Measurements from ENCODE around the gene DDX28.

Gene DDX28

GRCh38 chr16:67993207-67994039, 29.6 kb downstream of the DDX28 start:
- Mint-ChIP-seq H3K36me3 (ENCODE audit: low read depth) (no peaks in the 10 kb centered on the region), H3K4me1 (peaks cover 44% of the 10 kb centered on the region), H3K27me3 (no peaks in the 10 kb centered on the region), H3K27ac (peak overlapping the region; percentile 89), H3K4me3 (peak overlapping the region; percentile 66), H3K9me3 (no peaks in the 10 kb centered on the region)
- ATAC-seq: peak; percentile 86
- DNase-seq: peak; percentile 90

DNA sequence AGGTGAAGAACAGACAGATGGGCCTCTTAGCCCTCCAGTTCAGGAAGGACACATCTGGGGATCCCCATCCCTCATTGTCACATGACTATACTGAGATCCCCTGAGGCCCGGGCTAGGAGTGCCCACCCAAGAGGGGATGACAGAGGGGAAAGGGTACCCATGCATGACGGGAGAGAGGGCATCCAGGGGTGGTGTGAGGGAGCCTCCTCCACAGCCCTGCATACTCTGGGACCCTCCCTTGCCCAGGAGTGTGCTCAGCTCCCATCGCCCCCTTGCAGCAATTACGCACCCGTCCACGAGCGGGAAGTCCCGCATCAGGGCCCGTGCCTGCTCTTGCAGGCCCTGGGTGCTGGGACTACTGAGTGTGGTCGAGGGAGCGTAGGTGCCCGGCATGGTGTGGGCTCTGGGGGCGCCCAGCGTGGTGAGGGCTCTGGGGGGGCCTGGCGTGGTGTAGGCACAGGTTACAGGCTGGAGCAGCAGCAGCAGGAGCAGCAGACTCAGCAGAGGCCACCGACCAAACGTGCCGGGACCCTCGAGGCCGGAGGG, 30.3 kb downstream of the DDX28 start:
- ATAC-seq (no peak), DNase-seq (no peak)
- Mint-ChIP-seq H3K4me1 (peaks cover 41% of the 10 kb centered on the region), H3K36me3 (ENCODE audit: low read depth) (no peaks in the 10 kb centered on the region), H3K9me3 (no peaks in the 10 kb centered on the region), H3K27me3 (no peaks in the 10 kb centered on the region), H3K4me3 (no peak overlapping the region), H3K27ac (no peak overlapping the region)

GRCh38 chr16:67990018-67990386, 33.0 kb downstream of the DDX28 start:
- Mint-ChIP-seq H3K4me1 (peaks cover 25% of the 10 kb centered on the region), H3K4me3 (no peak overlapping the region), H3K36me3 (ENCODE audit: low read depth) (no peaks in the 10 kb centered on the region), H3K9me3 (no peaks in the 10 kb centered on the region), H3K27me3 (no peaks in the 10 kb centered on the region), H3K27ac (peak overlapping the region; percentile 1)
- DNase-seq (no peak), ATAC-seq (no peak)

DNA sequence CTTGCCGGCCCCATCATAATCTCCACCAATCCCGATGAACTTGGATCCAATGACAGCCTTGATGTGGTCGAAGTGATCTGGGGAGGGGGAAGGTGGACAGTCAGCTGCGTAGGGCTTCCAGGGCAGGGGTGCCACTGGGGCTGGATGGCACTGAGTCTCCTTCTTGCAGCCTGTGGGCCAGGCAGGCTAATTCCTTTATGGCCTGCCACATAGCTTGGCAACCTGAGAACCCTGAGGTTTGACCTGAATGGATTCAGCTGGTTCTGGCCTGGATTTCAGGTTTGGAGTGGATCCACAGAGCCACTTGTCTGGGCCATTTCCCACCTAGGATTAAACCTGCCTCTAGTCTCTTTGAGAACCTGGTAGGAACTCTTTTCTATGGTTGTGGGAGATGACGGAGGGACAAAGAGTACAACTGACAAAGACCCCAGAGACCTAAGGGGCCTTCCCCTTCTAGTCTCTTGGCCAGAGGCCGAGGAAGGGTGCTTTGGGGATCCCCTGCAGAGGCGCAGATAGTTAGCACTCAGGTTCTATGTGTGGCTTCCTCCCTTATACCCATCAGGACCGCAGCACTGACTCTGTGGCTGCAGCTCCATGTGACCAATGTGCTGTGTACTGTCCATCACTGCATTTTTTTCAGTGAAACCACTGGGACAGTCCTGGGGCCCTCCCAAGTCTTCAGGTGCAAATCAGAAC, 33.6 kb downstream of the DDX28 start:
- Mint-ChIP-seq H3K9me3 (no peaks in the 10 kb centered on the region), H3K36me3 (ENCODE audit: low read depth) (no peaks in the 10 kb centered on the region), H3K27me3 (no peaks in the 10 kb centered on the region), H3K4me3 (no peak overlapping the region), H3K27ac (no peak overlapping the region), H3K4me1 (peaks cover 27% of the 10 kb centered on the region)
- no peak for ATAC-seq
- no peak for DNase-seq

DNA sequence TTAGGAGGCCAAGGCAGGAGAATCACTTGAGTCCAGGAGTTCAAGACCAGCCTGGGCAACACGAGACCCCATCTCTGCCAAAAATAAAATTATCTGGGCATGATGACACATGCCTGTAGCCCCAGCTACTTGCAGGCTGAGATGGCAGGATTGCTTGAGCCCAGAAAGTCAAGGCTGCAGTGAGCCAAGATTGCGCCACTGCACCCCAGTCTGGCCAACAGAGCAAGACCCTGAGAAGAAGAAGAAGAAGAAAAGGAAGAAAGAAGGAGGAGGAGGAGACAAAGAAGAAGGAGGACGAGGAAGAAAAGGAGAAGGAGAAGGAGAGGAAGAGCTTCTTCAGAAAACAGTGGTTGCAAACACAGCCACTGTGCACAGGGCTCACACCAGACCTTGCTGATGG, 34.4 kb downstream of the DDX28 start:
- H3K27ac Mint-ChIP-seq: peak overlapping the region; percentile 74
- peaks cover 30% of the 10 kb centered on the region for H3K4me1 Mint-ChIP-seq
- H3K36me3 Mint-ChIP-seq (ENCODE audit: low read depth): no peaks in the 10 kb centered on the region
- no peak overlapping the region for H3K4me3 Mint-ChIP-seq
- no peak for DNase-seq
- ATAC-seq: no peak
- H3K9me3 Mint-ChIP-seq: no peaks in the 10 kb centered on the region
- H3K27me3 Mint-ChIP-seq: no peaks in the 10 kb centered on the region

DNA sequence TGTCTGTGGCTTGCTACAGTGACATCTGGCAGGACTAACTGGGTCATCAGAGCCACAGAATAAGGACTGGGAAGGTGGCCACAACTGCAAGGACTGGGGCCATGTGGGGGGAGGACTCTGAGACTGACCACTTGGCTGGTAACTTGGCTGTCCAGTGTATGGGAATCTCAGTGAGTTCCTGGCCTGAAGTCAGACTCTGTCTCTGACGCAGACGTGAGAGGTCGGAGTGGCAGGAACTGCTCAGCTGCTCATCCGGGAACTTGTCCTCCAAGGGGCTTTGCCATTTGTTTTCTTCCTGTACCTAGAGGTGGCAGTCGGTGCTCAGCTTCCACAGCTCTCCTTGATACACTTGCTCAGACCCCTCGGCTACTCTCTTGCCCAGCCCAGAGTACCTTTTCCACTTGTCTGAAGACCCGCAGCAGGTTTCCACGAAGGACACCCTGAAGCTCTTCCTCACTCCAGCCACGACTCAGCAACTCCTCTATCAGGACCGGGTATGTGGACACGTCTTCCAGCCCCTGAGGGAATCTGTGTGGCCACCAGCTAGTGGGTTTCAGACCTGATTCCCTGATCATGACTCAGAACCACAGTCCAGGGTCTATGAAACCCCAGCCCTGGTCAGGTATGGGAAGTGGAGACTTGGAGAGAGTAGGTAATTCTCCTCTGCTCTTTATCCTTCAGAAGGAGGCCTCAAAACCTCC, 35.4 kb downstream of the DDX28 start:
- Mint-ChIP-seq H3K4me1 (peaks cover 30% of the 10 kb centered on the region), H3K27me3 (no peaks in the 10 kb centered on the region), H3K9me3 (no peaks in the 10 kb centered on the region), H3K4me3 (no peak overlapping the region), H3K27ac (no peak overlapping the region), H3K36me3 (ENCODE audit: low read depth) (no peaks in the 10 kb centered on the region)
- no peak for ATAC-seq
- no peak for DNase-seq

- no peak for DNase-seq
- Mint-ChIP-seq H3K27ac (no peak overlapping the region), H3K9me3 (no peaks in the 10 kb centered on the region), H3K4me3 (no peak overlapping the region), H3K36me3 (ENCODE audit: low read depth) (no peaks in the 10 kb centered on the region), H3K4me1 (peaks cover 26% of the 10 kb centered on the region), H3K27me3 (no peaks in the 10 kb centered on the region)
- no peak for ATAC-seq
Observed at GRCh38 chr16:67986949-67987348, 36.1 kb downstream of the DDX28 start.

DNA sequence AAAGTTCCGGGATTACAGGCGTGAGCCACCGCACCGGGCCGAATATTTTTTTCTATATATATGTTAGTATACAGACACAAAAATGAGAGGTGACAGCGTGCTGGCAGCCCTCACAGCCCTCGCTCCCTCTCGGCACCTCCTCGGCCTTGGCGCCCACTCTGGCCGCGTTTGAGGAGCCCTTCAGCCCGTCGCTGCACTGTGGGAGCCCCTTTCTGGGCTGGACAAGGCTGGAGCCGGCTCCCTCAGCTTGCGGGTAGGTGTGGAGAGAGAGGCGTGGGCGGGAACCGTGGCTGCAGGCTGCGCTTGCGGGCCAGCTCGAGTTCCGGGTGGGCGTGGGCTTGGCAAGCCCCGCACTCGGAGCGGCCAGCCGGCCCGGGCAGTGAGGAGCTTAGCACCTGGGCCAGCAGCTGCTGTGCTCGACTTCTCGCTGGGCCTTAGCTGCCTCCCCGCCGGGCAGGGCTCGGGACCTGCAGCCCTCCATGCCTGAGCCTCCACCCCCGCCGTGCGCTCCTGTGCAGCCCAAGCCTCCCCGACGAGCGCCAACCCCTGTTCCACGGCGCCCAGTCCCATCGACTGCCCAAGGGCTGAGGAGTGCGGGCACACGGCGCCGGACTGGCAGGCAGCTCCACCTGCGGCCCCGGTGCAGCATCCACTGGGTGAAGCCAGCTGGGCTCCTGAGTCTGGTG, 40.9 kb downstream of the DDX28 start:
- no peak overlapping the region for H3K4me3 Mint-ChIP-seq
- no peaks in the 10 kb centered on the region for H3K27me3 Mint-ChIP-seq
- H3K36me3 Mint-ChIP-seq (ENCODE audit: low read depth): no peaks in the 10 kb centered on the region
- no peak overlapping the region for H3K27ac Mint-ChIP-seq
- ATAC-seq (no peak), DNase-seq (no peak)
- H3K4me1 Mint-ChIP-seq: peaks cover 28% of the 10 kb centered on the region
- H3K9me3 Mint-ChIP-seq: no peaks in the 10 kb centered on the region

- Mint-ChIP-seq H3K9me3 (no peaks in the 10 kb centered on the region), H3K36me3 (ENCODE audit: low read depth) (no peaks in the 10 kb centered on the region), H3K4me3 (no peak within 1 kb of the TSS), H3K27me3 (no peaks in the 10 kb centered on the region), H3K27ac (no peak within 1 kb of the TSS), H3K4me1 (peaks cover 25% of the 10 kb centered on the region)
- DNase-seq (no peak), ATAC-seq (no peak)
Observed at GRCh38 chr16:67979955-67980678, 42.9 kb downstream of the DDX28 start, which contains the start of gene DPEP3. TSS of gene DPEP3 (minus strand) at chr16:67980499. CDS start at chr16:67980380, 119 bp downstream.

- Mint-ChIP-seq H3K4me3 (no peak overlapping the region), H3K27me3 (no peaks in the 10 kb centered on the region), H3K9me3 (no peaks in the 10 kb centered on the region), H3K36me3 (ENCODE audit: low read depth) (no peaks in the 10 kb centered on the region), H3K4me1 (peaks cover 1% of the 10 kb centered on the region), H3K27ac (no peak overlapping the region)
- DNase-seq (no peak), ATAC-seq (no peak)
Observed at GRCh38 chr16:67977469-67978227, 45.4 kb downstream of the DDX28 start.

DNA sequence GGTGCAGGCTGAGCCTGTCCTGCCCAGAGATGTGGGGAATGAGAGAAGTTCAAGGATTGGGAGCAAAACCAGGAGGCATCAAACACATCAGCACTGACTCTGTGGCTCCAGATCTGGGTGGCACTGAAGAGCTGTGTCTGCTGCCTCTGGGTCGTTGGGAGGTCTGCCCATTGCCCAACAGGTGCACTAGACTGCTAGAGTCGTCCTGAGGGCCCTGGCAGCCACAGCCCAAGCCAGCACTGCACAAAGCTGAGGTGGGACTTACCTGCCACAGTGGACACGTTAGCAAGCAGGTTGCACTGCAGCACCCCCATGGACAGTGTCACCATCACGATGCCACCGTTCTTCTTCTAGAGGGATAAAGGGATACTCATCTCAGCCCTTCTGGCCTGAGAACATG, 46.0 kb downstream of the DDX28 start:
- no peaks in the 10 kb centered on the region for H3K9me3 Mint-ChIP-seq
- H3K4me1 Mint-ChIP-seq: peaks cover 1% of the 10 kb centered on the region
- no peak for DNase-seq
- ATAC-seq: no peak
- H3K27me3 Mint-ChIP-seq: no peaks in the 10 kb centered on the region
- H3K27ac Mint-ChIP-seq: no peak overlapping the region
- no peak overlapping the region for H3K4me3 Mint-ChIP-seq
- no peaks in the 10 kb centered on the region for H3K36me3 Mint-ChIP-seq (ENCODE audit: low read depth)

- ATAC-seq (no peak), DNase-seq (no peak)
- no peak overlapping the region for H3K4me3 Mint-ChIP-seq
- no peak overlapping the region for H3K27ac Mint-ChIP-seq
- H3K4me1 Mint-ChIP-seq: peaks cover 1% of the 10 kb centered on the region
- H3K36me3 Mint-ChIP-seq (ENCODE audit: low read depth): no peaks in the 10 kb centered on the region
- H3K27me3 Mint-ChIP-seq: no peaks in the 10 kb centered on the region
- H3K9me3 Mint-ChIP-seq: no peaks in the 10 kb centered on the region
Observed at GRCh38 chr16:67976205-67976604, 46.8 kb downstream of the DDX28 start.

Measured in activated naive CD8-positive, alpha-beta T cell treated with anti-CD3 and anti-CD28 coated beads, Interleukin-2, amount 50 U/mL, for 24 hours (primary cell).